Measurements from ENCODE around the gene KRT2.

Gene KRT2

GRCh38 chr12:52630008-52630500, 22.0 kb downstream of the KRT2 start:
- no peaks in the 10 kb centered on the region for H3K36me3 ChIP-seq (ENCODE audit: control insufficient read depth, insufficient read depth, low read length)
- DNase-seq (ENCODE audit: extremely low read depth, insufficient read length), result no peak
- TF ChIP-seq CTCF (IDR thresholded peaks at IDR 0.05; ENCODE audit: insufficient read depth, low read length, poor library complexity, severe bottlenecking), result no peak
- no peaks in the 10 kb centered on the region; the same call in none of the 2 replicates for H3K27me3 ChIP-seq (replicated peaks; ENCODE audit: control insufficient read depth, insufficient read depth, low read length)
- H3K4me3 ChIP-seq (replicated peaks; ENCODE audit: low read depth, low read length), result no peak overlapping the region

- H3K4me3 ChIP-seq (replicated peaks; ENCODE audit: low read depth, low read length), result no peak overlapping the region
- no peak for TF ChIP-seq CTCF (IDR thresholded peaks at IDR 0.05; ENCODE audit: insufficient read depth, low read length, poor library complexity, severe bottlenecking)
- DNase-seq (ENCODE audit: extremely low read depth, insufficient read length), result no peak
- H3K36me3 ChIP-seq (ENCODE audit: control insufficient read depth, insufficient read depth, low read length), result no peaks in the 10 kb centered on the region
- no peaks in the 10 kb centered on the region; the same call in none of the 2 replicates for H3K27me3 ChIP-seq (replicated peaks; ENCODE audit: control insufficient read depth, insufficient read depth, low read length)
These were observed 22.6 kb downstream of the KRT2 start for GRCh38 chr12:52629281-52630007.

GRCh38 chr12:52628841-52629240, 23.2 kb downstream of the KRT2 start:
- H3K27me3 ChIP-seq (replicated peaks; ENCODE audit: control insufficient read depth, insufficient read depth, low read length), result no peaks in the 10 kb centered on the region; the same call in none of the 2 replicates
- no peak overlapping the region for H3K4me3 ChIP-seq (replicated peaks; ENCODE audit: low read depth, low read length)
- H3K36me3 ChIP-seq (ENCODE audit: control insufficient read depth, insufficient read depth, low read length), result no peaks in the 10 kb centered on the region
- no peak for DNase-seq (ENCODE audit: extremely low read depth, insufficient read length)
- no peak for TF ChIP-seq CTCF (IDR thresholded peaks at IDR 0.05; ENCODE audit: insufficient read depth, low read length, poor library complexity, severe bottlenecking)

- Histone ChIP-seq H3K27me3 (replicated peaks; ENCODE audit: control insufficient read depth, insufficient read depth, low read length) (no peaks in the 10 kb centered on the region; the same call in none of the 2 replicates), H3K36me3 (ENCODE audit: control insufficient read depth, insufficient read depth, low read length) (no peaks in the 10 kb centered on the region), H3K4me3 (replicated peaks; ENCODE audit: low read depth, low read length) (no peak overlapping the region)
- DNase-seq (ENCODE audit: extremely low read depth, insufficient read length), result no peak
- TF ChIP-seq CTCF (IDR thresholded peaks at IDR 0.05; ENCODE audit: insufficient read depth, low read length, poor library complexity, severe bottlenecking), result no peak
These were observed 23.9 kb downstream of the KRT2 start for GRCh38 chr12:52628111-52628507.

GRCh38 chr12:52627395-52628110, 24.5 kb downstream of the KRT2 start:
- no peak for TF ChIP-seq CTCF (IDR thresholded peaks at IDR 0.05; ENCODE audit: insufficient read depth, low read length, poor library complexity, severe bottlenecking)
- no peaks in the 10 kb centered on the region for H3K36me3 ChIP-seq (ENCODE audit: control insufficient read depth, insufficient read depth, low read length)
- no peak for DNase-seq (ENCODE audit: extremely low read depth, insufficient read length)
- H3K4me3 ChIP-seq (replicated peaks; ENCODE audit: low read depth, low read length), result no peak overlapping the region
- H3K27me3 ChIP-seq (replicated peaks; ENCODE audit: control insufficient read depth, insufficient read depth, low read length), result no peaks in the 10 kb centered on the region; the same call in none of the 2 replicates
